ENCODE results near the gene DDAH1. TPM values are rescaled to one million over a fixed set of nuclear protein-coding genes. Genes with fewer than 3 reads are reported as not detected.

The DDAH1 gene
- total RNA-seq, 1 experiment from 2014 or later, result 7.9 TPM

DNA sequence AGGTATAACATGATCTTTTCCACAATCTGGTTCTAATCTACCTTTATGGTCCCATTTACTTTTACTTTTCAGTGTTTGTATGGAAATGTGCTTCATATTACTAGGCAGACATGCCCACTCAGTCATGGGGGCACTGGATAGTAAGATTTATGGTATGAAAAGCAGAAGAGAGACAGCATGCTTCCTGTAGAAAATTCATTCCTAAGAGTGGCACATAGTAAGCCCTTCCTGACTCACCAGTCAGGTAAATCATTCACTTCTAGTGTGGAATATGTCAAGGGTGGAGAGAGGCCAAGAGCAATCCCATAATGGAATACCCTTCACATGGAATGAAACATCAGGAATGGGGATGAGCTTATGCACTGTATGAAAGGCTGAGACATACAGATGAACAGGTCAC is 139.0 kb downstream of the DDAH1 start:
- intact Hi-C loops (cut with micrococcal nuclease), result loop anchor here (10.0 kb wide), 1 partner anchor 139 kb away; the partner anchor contains the start of gene DDAH1
- H3K27me3 Mint-ChIP-seq (ENCODE audit: insufficient read depth, unreplicated experiment), result no peaks in the 10 kb centered on the region
- CTCF ChIA-PET, result no interaction called here
- no peak overlapping the region for H3K27ac Mint-ChIP-seq (ENCODE audit: low read depth, unreplicated experiment)
- H3K4me3 Mint-ChIP-seq (ENCODE audit: unreplicated experiment), result no peak overlapping the region
- H3K4me1 Mint-ChIP-seq (ENCODE audit: insufficient read depth, unreplicated experiment), result peaks cover 31% of the 10 kb centered on the region
- BruUV-seq (replicated peaks), result no TSS peak
- TF ChIP-seq CTCF (IDR thresholded peaks at IDR 0.05; ENCODE audit: unreplicated experiment), result no peak
- POLR2A ChIA-PET, result interaction anchor here (2.8 kb wide), 1 partner anchor 11 kb away, joined by 10 read pairs; no protein-coding TSS in a partner anchor
- no peak for DNase-seq (ENCODE audit: unreplicated experiment)
- no peaks in the 10 kb centered on the region for H3K36me3 Mint-ChIP-seq (ENCODE audit: insufficient read depth, unreplicated experiment)
- no peaks in the 10 kb centered on the region for H3K9me3 Mint-ChIP-seq (ENCODE audit: unreplicated experiment)

GRCh38 chr1:85323770-85324169 is 141.2 kb downstream of the DDAH1 start:
- intact Hi-C loops (cut with micrococcal nuclease), result loop anchor here (10.0 kb wide), 1 partner anchor 141 kb away; the partner anchor contains the start of gene DDAH1
- Mint-ChIP-seq H3K36me3 (ENCODE audit: insufficient read depth, unreplicated experiment) (no peaks in the 10 kb centered on the region), H3K27ac (ENCODE audit: low read depth, unreplicated experiment) (no peak overlapping the region), H3K9me3 (ENCODE audit: unreplicated experiment) (no peaks in the 10 kb centered on the region), H3K4me1 (ENCODE audit: insufficient read depth, unreplicated experiment) (peaks cover 20% of the 10 kb centered on the region), H3K27me3 (ENCODE audit: insufficient read depth, unreplicated experiment) (no peaks in the 10 kb centered on the region), H3K4me3 (ENCODE audit: unreplicated experiment) (no peak overlapping the region)
- no peak for TF ChIP-seq CTCF (IDR thresholded peaks at IDR 0.05; ENCODE audit: unreplicated experiment)
- no peak for DNase-seq (ENCODE audit: unreplicated experiment)
- BruUV-seq (replicated peaks), result no TSS peak
- ChIA-PET POLR2A (interaction anchor here (0.6 to 0.9 kb wide), 3 partner anchors 21 to 294 kb away, joined by 3 read pairs; partner anchors contain the start of gene BCL10), CTCF (interaction anchor here (0.7 to 2.0 kb wide), 3 partner anchors 20 to 73 kb away, joined by 3 to 10 read pairs (median 3); no protein-coding TSS in a partner anchor)

DNA sequence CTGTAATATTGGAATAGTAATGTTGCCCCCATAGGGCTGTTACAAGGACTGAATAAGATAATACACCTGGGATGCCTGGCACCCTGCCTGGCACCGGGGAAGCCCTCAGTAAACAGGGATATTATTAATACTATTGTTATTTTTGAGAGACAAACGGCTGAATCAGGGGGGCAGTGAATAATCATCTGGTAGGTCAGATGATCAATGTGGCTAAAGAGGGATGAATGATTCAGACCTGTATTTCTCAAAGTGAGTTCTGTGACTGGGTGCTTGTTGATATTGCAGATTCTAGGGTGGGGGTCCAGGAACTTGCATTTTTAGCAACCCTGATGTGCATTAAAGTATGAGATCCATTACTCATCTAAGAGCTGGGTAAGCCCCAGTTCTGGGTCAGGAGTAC is 142.3 kb downstream of the DDAH1 start:
- DNase-seq (ENCODE audit: unreplicated experiment), result no peak
- H3K27ac Mint-ChIP-seq (ENCODE audit: low read depth, unreplicated experiment), result no peak overlapping the region
- intact Hi-C loops (cut with micrococcal nuclease), result loop anchor here (10.0 kb wide), 1 partner anchor 142 kb away; the partner anchor contains the start of gene DDAH1
- H3K9me3 Mint-ChIP-seq (ENCODE audit: unreplicated experiment), result no peaks in the 10 kb centered on the region
- BruUV-seq (replicated peaks), result no TSS peak
- CTCF ChIA-PET, result interaction anchor here (0.7 to 2.0 kb wide), 4 partner anchors 15 to 43 kb away, joined by 3 to 10 read pairs (median 4); no protein-coding TSS in a partner anchor
- H3K4me1 Mint-ChIP-seq (ENCODE audit: insufficient read depth, unreplicated experiment), result peaks cover 17% of the 10 kb centered on the region
- POLR2A ChIA-PET, result no interaction called here
- no peaks in the 10 kb centered on the region for H3K27me3 Mint-ChIP-seq (ENCODE audit: insufficient read depth, unreplicated experiment)
- H3K4me3 Mint-ChIP-seq (ENCODE audit: unreplicated experiment), result no peak overlapping the region
- TF ChIP-seq CTCF (IDR thresholded peaks at IDR 0.05; ENCODE audit: unreplicated experiment), result no peak
- no peaks in the 10 kb centered on the region for H3K36me3 Mint-ChIP-seq (ENCODE audit: insufficient read depth, unreplicated experiment)

- Mint-ChIP-seq H3K9me3 (ENCODE audit: unreplicated experiment) (no peaks in the 10 kb centered on the region), H3K4me3 (ENCODE audit: unreplicated experiment) (no peak overlapping the region), H3K27me3 (ENCODE audit: insufficient read depth, unreplicated experiment) (no peaks in the 10 kb centered on the region), H3K27ac (ENCODE audit: low read depth, unreplicated experiment) (peak overlapping the region; percentile 26), H3K4me1 (ENCODE audit: insufficient read depth, unreplicated experiment) (peaks cover 17% of the 10 kb centered on the region), H3K36me3 (ENCODE audit: insufficient read depth, unreplicated experiment) (no peaks in the 10 kb centered on the region)
- no peak for TF ChIP-seq CTCF (IDR thresholded peaks at IDR 0.05; ENCODE audit: unreplicated experiment)
- CTCF ChIA-PET, result interaction anchor here (1.0 to 1.2 kb wide), 2 partner anchors 8 to 28 kb away, joined by 3 to 6 read pairs; no protein-coding TSS in a partner anchor
- POLR2A ChIA-PET, result interaction anchor here (0.5 to 1.2 kb wide), 5 partner anchors 8 to 815 kb away, joined by 3 to 4 read pairs (median 3); partner anchors contain the start of gene SPATA1
- BruUV-seq (replicated peaks), result no TSS peak
- intact Hi-C loops (cut with micrococcal nuclease), result loop anchor here (10.0 kb wide), 1 partner anchor 143 kb away; the partner anchor contains the start of gene DDAH1
- DNase-seq (ENCODE audit: unreplicated experiment), result no peak
Measured at GRCh38 chr1:85321237-85321964, 143.6 kb downstream of the DDAH1 start.
